ENCODE results near the gene PCMTD2. TPM values are rescaled to one million over a fixed set of nuclear protein-coding genes. Genes with fewer than 3 reads are reported as not detected.

Gene PCMTD2
- total RNA-seq, 1 experiment from 2014 or later = 45.7 TPM

DNA sequence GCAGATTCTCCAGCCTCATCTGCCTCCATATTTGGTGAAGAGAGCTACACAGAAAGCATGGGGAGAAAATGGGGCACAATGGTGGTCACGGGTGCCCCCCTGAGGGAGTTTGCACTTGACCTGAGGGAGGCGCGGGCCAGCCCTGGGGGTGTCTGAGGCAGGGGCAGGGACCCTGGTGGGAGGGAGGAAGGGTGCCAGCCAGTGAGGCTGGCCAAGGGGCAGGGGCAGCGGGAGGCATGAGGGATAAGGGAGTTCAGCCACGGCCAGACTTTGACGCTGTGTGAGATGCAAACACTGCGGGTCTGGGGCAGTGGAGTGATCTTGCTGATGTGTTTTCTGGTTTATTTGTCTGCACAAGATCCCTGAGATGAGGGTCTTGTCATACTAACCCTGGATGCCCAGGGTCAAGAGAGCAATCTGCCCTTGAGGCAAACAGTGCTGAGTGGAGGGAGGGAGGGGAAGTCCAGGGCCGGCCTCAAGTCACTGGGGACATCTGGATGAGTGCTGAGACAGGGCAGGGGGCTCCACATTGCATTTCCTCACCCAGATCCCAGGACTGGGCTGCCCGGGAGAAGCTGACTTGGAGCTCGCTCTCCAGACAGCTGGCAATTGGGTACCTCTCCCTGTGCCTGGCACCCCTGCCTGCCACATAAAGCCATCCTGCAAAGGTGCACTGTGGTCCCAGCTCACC lies 8.8 kb upstream of the PCMTD2 start:
- intact Hi-C loops (cut with micrococcal nuclease) = no loop called here
- Histone ChIP-seq H2AFZ (ENCODE audit: low read length) (no peak overlapping the region), H3K27ac (ENCODE audit: low read length) (no peak overlapping the region), H3K27me3 (ENCODE audit: low read length) (peaks cover 77% of the 10 kb centered on the region), H4K20me1 (ENCODE audit: low read length) (no peaks in the 10 kb centered on the region), H3F3A (ENCODE audit: low read length, unreplicated experiment) (no peaks in the 10 kb centered on the region), H3K9me2 (replicated peaks; ENCODE audit: low read length) (no peaks in the 10 kb centered on the region), H3K4me2 (ENCODE audit: low read length) (no peak overlapping the region), H3K9me3 (ENCODE audit: low read length) (no peaks in the 10 kb centered on the region), H3K79me2 (ENCODE audit: low read length) (no peaks in the 10 kb centered on the region), H3K36me3 (ENCODE audit: low read depth, low read length) (no peaks in the 10 kb centered on the region), H3K4me1 (ENCODE audit: insufficient read depth, low read length) (no peaks in the 10 kb centered on the region), H3K9ac (ENCODE audit: low read length) (no peak overlapping the region), H3K4me3 (ENCODE audit: low read length) (no peak overlapping the region)
- ChIA-PET POLR2A (ENCODE audit: unreplicated experiment) (no interaction called here), CTCF (no interaction called here)
- ATAC-seq = no peak
- BruUV-seq (replicated peaks) = no TSS peak
- DNase-seq = no peak
- TF ChIP-seq EZH2phosphoT487 (IDR thresholded peaks at IDR 0.05; ENCODE audit: borderline replicate concordance, low read length) = no peak
- TF ChIP-seq EZH2 (IDR thresholded peaks at IDR 0.05; ENCODE audit: low read length, unreplicated experiment) = no peak
- TF ChIP-seq, protein P1, sequence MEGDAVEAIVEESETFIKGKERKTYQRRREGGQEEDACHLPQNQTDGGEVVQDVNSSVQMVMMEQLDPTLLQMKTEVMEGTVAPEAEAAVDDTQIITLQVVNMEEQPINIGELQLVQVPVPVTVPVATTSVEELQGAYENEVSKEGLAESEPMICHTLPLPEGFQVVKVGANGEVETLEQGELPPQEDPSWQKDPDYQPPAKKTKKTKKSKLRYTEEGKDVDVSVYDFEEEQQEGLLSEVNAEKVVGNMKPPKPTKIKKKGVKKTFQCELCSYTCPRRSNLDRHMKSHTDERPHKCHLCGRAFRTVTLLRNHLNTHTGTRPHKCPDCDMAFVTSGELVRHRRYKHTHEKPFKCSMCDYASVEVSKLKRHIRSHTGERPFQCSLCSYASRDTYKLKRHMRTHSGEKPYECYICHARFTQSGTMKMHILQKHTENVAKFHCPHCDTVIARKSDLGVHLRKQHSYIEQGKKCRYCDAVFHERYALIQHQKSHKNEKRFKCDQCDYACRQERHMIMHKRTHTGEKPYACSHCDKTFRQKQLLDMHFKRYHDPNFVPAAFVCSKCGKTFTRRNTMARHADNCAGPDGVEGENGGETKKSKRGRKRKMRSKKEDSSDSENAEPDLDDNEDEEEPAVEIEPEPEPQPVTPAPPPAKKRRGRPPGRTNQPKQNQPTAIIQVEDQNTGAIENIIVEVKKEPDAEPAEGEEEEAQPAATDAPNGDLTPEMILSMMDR (conservative IDR thresholded peaks at IDR 0.05; ENCODE audit: low read depth, low read length) = no peak

DNA sequence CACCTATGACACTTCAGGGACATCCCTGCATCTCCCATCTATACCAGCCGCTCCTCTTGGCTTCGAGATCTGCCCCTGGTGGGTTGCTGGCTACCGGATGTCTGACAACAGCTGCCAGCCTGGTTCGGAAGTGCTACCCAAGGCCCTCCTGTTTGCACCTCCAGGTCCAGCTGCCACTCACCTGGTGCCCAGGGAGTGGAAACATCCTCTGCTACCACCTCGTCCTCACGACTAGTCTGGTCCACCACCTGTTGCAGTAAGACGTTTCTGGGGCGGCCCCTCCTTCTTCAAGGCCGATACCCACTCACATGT lies 8.3 kb upstream of the PCMTD2 start:
- Histone ChIP-seq H2AFZ (ENCODE audit: low read length) (no peak overlapping the region), H3K9me3 (ENCODE audit: low read length) (no peaks in the 10 kb centered on the region), H3K4me1 (ENCODE audit: insufficient read depth, low read length) (no peaks in the 10 kb centered on the region), H3F3A (ENCODE audit: low read length, unreplicated experiment) (no peaks in the 10 kb centered on the region), H3K79me2 (ENCODE audit: low read length) (no peaks in the 10 kb centered on the region), H3K9me2 (replicated peaks; ENCODE audit: low read length) (no peaks in the 10 kb centered on the region), H3K36me3 (ENCODE audit: low read depth, low read length) (no peaks in the 10 kb centered on the region), H3K4me2 (ENCODE audit: low read length) (no peak overlapping the region), H3K27ac (ENCODE audit: low read length) (no peak overlapping the region), H3K27me3 (ENCODE audit: low read length) (peaks cover 72% of the 10 kb centered on the region), H3K9ac (ENCODE audit: low read length) (no peak overlapping the region), H3K4me3 (ENCODE audit: low read length) (no peak overlapping the region), H4K20me1 (ENCODE audit: low read length) (no peaks in the 10 kb centered on the region)
- ATAC-seq = no peak
- DNase-seq = no peak
- intact Hi-C loops (cut with micrococcal nuclease) = no loop called here
- CTCF ChIA-PET = no interaction called here
- TF ChIP-seq, protein P1 (conservative IDR thresholded peaks at IDR 0.05; ENCODE audit: low read depth, low read length) = no peak
- no peak for TF ChIP-seq EZH2phosphoT487 (IDR thresholded peaks at IDR 0.05; ENCODE audit: borderline replicate concordance, low read length)
- no peak for TF ChIP-seq EZH2 (IDR thresholded peaks at IDR 0.05; ENCODE audit: low read length, unreplicated experiment)
- BruUV-seq (replicated peaks) = no TSS peak
- POLR2A ChIA-PET (ENCODE audit: unreplicated experiment) = no interaction called here

DNA sequence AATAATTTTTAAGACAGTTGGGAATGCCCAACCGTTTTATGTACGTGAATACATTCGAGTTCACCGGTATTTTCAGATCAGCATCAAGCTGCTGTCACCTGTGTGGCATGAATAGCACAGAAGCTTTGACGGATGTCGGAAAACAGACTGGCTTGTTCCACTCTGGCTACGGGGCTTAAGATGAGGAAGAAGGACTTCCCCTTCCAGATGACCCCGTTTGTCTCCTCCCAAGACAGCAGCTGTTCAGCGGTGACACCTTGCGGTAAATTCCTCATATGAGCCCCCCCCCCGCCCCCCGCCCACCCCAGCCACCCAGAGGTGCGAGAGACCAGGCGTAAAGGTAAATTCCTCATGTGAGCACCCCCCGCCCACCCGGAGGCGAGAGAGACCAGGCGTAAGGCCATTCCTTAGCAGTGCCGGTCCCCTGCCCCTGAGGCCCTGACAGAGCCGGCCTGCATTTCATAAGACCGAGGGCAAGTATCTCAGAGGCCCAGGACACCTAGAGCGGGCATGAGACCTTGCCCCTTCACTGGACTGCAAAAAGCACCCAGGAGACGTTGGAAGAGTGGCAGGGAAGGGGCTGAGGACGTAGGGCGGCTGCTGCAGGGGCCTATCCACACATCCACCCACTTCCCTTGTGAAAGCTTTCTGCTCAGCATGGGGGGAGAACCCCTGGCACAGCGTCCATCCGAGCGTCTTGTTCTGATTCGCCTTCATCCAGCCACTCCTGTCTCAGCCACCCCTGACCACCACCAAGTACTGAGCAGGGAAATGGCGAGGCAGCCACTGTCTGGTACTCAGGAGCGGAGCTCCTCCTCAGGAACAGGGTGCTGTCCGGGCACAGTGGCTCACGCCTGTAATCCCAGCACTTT lies 7.3 kb upstream of the PCMTD2 start:
- Histone ChIP-seq H3K4me1 (ENCODE audit: insufficient read depth, low read length) (no peaks in the 10 kb centered on the region), H3K9me2 (replicated peaks; ENCODE audit: low read length) (no peaks in the 10 kb centered on the region), H3F3A (ENCODE audit: low read length, unreplicated experiment) (no peaks in the 10 kb centered on the region), H3K9me3 (ENCODE audit: low read length) (no peaks in the 10 kb centered on the region), H2AFZ (ENCODE audit: low read length) (no peak overlapping the region), H3K4me2 (ENCODE audit: low read length) (no peak overlapping the region), H4K20me1 (ENCODE audit: low read length) (no peaks in the 10 kb centered on the region), H3K27me3 (ENCODE audit: low read length) (peaks cover 63% of the 10 kb centered on the region), H3K27ac (ENCODE audit: low read length) (no peak overlapping the region), H3K79me2 (ENCODE audit: low read length) (no peaks in the 10 kb centered on the region), H3K36me3 (ENCODE audit: low read depth, low read length) (no peaks in the 10 kb centered on the region), H3K4me3 (ENCODE audit: low read length) (no peak overlapping the region), H3K9ac (ENCODE audit: low read length) (no peak overlapping the region)
- DNase-seq (no peak), ATAC-seq (no peak)
- BruUV-seq (replicated peaks) = no TSS peak
- TF ChIP-seq EZH2phosphoT487 (IDR thresholded peaks at IDR 0.05; ENCODE audit: borderline replicate concordance, low read length) (no peak), EZH2 (IDR thresholded peaks at IDR 0.05; ENCODE audit: low read length, unreplicated experiment) (no peak)
- TF ChIP-seq, protein P1 (conservative IDR thresholded peaks at IDR 0.05; ENCODE audit: low read depth, low read length) = no peak
- ChIA-PET POLR2A (ENCODE audit: unreplicated experiment) (no interaction called here), CTCF (no interaction called here)
- intact Hi-C loops (cut with micrococcal nuclease) = no loop called here
